ENCODE results near the gene ALPI.

DNA sequence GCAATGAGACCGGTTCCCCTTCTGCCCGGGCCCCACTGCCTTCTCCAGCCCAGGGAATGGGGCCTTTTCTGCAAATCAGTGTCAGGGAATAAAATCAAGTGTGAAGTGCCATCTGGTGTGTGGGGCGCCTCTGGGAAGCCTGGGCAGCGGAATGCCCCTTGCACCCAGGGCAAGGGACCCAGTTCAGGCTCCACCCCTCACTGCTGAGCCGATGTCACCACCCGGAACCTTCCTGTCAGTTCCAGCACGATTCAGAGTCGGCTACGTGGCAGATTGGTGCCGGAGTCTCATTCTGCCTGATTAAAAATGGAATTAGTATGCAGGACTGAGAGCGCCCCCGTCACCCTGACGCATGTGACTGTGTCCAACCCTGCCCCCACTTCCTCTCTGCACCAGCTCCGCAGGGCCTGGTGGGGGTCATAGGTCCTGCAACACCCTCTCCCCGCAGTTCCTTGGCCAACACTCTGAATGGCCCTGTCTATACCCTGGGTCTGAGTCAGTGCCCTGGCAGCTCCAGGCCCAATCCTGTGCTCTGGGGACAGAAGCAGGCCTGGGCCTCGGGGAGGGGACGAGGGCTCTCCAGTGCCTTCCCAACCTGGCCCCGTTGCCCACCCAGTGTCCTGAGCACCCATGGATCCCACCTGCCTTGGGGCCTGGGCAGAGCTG, 8.2 kb upstream of the ALPI start:
- TF ChIP-seq, protein P1, sequence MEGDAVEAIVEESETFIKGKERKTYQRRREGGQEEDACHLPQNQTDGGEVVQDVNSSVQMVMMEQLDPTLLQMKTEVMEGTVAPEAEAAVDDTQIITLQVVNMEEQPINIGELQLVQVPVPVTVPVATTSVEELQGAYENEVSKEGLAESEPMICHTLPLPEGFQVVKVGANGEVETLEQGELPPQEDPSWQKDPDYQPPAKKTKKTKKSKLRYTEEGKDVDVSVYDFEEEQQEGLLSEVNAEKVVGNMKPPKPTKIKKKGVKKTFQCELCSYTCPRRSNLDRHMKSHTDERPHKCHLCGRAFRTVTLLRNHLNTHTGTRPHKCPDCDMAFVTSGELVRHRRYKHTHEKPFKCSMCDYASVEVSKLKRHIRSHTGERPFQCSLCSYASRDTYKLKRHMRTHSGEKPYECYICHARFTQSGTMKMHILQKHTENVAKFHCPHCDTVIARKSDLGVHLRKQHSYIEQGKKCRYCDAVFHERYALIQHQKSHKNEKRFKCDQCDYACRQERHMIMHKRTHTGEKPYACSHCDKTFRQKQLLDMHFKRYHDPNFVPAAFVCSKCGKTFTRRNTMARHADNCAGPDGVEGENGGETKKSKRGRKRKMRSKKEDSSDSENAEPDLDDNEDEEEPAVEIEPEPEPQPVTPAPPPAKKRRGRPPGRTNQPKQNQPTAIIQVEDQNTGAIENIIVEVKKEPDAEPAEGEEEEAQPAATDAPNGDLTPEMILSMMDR (conservative IDR thresholded peaks at IDR 0.05; ENCODE audit: low read length): no peak
- TF ChIP-seq EZH2phosphoT487 (IDR thresholded peaks at IDR 0.05; ENCODE audit: borderline replicate concordance, low read depth, low read length): no peak

Data from OCI-LY7 (cell line).